ENCODE data around the gene RWDD1.

GRCh38 chr6:116595247-116595646, 23.9 kb downstream of the RWDD1 start:
- TF ChIP-seq, protein P1, sequence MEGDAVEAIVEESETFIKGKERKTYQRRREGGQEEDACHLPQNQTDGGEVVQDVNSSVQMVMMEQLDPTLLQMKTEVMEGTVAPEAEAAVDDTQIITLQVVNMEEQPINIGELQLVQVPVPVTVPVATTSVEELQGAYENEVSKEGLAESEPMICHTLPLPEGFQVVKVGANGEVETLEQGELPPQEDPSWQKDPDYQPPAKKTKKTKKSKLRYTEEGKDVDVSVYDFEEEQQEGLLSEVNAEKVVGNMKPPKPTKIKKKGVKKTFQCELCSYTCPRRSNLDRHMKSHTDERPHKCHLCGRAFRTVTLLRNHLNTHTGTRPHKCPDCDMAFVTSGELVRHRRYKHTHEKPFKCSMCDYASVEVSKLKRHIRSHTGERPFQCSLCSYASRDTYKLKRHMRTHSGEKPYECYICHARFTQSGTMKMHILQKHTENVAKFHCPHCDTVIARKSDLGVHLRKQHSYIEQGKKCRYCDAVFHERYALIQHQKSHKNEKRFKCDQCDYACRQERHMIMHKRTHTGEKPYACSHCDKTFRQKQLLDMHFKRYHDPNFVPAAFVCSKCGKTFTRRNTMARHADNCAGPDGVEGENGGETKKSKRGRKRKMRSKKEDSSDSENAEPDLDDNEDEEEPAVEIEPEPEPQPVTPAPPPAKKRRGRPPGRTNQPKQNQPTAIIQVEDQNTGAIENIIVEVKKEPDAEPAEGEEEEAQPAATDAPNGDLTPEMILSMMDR (IDR thresholded peaks at IDR 0.05; ENCODE audit: low read depth, low read length, poor library complexity, severe bottlenecking), result no peak
- TF ChIP-seq EZH2phosphoT487 (IDR thresholded peaks at IDR 0.05; ENCODE audit: borderline replicate concordance, low read length), result no peak
